IMR-90 (cell line): ENCODE measurements around the gene KCNAB1.

Source experiments
- CTCF ChIP-seq: conservative IDR thresholded peaks from 2 replicates; pipeline ENCODE4 v1.5.1; 2012; ENCODE audit warnings: mild to moderate bottlenecking, low read depth, low read length, improper control_type of control experiment
- MAFK ChIP-seq: IDR thresholded peaks from 2 replicates; pipeline ENCODE4 v1.6.1; 2012; ENCODE audit warnings: low read depth, low read length, improper control_type of control experiment
- MXI1 ChIP-seq: IDR thresholded peaks from 2 replicates; pipeline ENCODE4 v1.6.1; 2012; ENCODE audit warnings: low read depth, mild to moderate bottlenecking, low read length, moderate library complexity, borderline replicate concordance
- POLR2A ChIP-seq: IDR thresholded peaks from 2 replicates; pipeline ENCODE4 v1.6.1; 2012; ENCODE audit warnings: mild to moderate bottlenecking, low read depth, low read length
- RAD21 ChIP-seq: IDR thresholded peaks from 2 replicates; pipeline ENCODE4 v1.6.1; 2012; ENCODE audit warnings: low read length, improper control_type of control experiment
- SMC3 ChIP-seq: fragments of 150-350 bp; IDR thresholded peaks from 2 replicates; pipeline ENCODE4 v1.6.1; 2016; ENCODE audit warnings: low read depth, mild to moderate bottlenecking, antibody characterized with exemption, low read length, moderate library complexity
- USF2 ChIP-seq: fragments of 150-350 bp; IDR thresholded peaks from 2 replicates; pipeline ENCODE4 v1.6.1; 2017; ENCODE audit warnings: mild to moderate bottlenecking, antibody characterized with exemption, low read length, low read depth

- TF ChIP-seq SMC3 (no peak), POLR2A (no peak), CTCF (no peak), RAD21 (no peak), USF2 (no peak), MAFK (no peak), MXI1 (no peak)
These were observed 233.2 kb downstream of the KCNAB1 start for GRCh38 chr3:156353563-156353962.
